Colonic mucosa (tissue), 4 donors: ENCODE measurements around the gene NAGS. TPM values are rescaled to one million over a fixed set of nuclear protein-coding genes. Genes with fewer than 3 reads are reported as not detected.
"Not testable (repeated sequence)": the region's sequence is repeated elsewhere in the genome, so short reads cannot be mapped to it uniquely, and the experiment has no call there.

Source experiments
- DNase-seq: peaks from one replicate; pipeline ENCODE4 v3.0.0-alpha.2; 2020
- H3K27ac ChIP-seq: fragments of 200-600 bp; one replicate; pipeline ENCODE4 v1.8.0; 2021
- H3K27me3 ChIP-seq: fragments of 200-600 bp; one replicate; pipeline ENCODE4 v1.8.0; 2021
- H3K36me3 ChIP-seq: fragments of 200-600 bp; one replicate; pipeline ENCODE4 v1.8.0; 2021
- H3K4me1 ChIP-seq: fragments of 200-600 bp; one replicate; pipeline ENCODE4 v1.8.0; 2021; ENCODE audit warnings: mild to moderate bottlenecking
- H3K4me3 ChIP-seq: fragments of 200-600 bp; one replicate; pipeline ENCODE4 v1.8.0; 2021
- H3K9ac ChIP-seq, 2 donors: one replicate each; pipeline ENCODE4 v1.7.0; 2013; ENCODE audit warnings: control low read depth in 2 of 2, low read depth in 2 of 2, low read length in 2 of 2
- H3K9me3 ChIP-seq: fragments of 200-600 bp; one replicate; pipeline ENCODE4 v1.8.0; 2021
- intact Hi-C: fragments of 100-400 bp; cut with DNase I; formaldehyde crosslinking; loops from one replicate; pipeline ENCODE4 v1.14.1; 2022
- total RNA-seq, 2 donors: library from RNA; stranded (reverse); fragmentation: NEBNext Ultra II Directional in 1 of 2; extraction: Animal tissue kit (Norgen Biotek cat#: 25700) in 1 of 2; gene quantifications; one replicate each; pipeline ENCODE4 v1.2.1, GENCODE V29; 2021
- TF ChIP-seq, protein P1 (sequence below): fragments of 200-600 bp; IDR thresholded peaks from one replicate; pipeline ENCODE4 v1.8.0; 2022; ENCODE audit warnings: antibody characterized with exemption, mild to moderate bottlenecking
- donor health status: healthy.
- donor health status: DM: no; HTN: no; CAD: no.
- donor health status: DM: no; HTN: no; CAD: no.

The NAGS gene
- total RNA-seq, 2 donors from 2014 or later, result 5.2 to 14.0 TPM

DNA sequence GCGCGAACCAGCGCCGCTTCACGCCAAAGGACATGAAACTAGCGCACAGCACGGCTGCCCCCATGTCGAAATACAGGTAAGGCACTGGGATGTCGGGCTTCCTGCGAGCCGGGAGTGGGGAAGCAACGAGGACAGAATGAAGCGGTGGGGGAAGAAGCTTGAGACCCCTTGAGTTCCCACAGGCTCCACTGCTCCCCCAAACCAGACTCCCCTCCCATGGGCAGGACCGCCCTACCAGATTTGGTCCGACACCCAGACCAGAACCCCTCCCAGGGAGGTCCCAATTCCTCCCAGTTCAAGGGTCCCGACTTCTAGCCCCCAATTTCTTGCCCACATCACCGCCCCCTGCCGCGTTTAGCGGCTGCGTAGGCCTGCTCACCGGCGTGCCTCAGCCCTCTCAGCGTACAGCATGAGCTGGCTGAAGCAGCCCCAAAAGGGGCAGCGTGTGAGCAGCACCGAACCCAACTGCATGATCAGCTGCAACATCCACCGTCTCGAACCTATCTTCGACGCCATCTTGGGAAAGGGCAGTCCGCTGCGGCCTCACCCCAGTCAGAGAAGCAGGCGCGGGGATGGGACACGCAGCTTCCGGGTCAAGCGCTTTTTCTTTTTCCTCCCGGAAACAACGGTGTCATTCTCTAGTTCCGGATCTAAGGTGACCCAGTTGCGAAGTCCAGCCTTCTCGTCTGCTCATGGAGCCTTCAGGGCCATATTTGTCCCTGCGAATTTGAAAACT is 10.2 kb downstream of the NAGS start, which contains the start of gene TMEM101:
Gene TMEM101 (minus strand): TSS at position 527 of the 736 bp plus-strand sequence. CDS start 11 bp downstream, at position 516.
- H3K36me3 ChIP-seq, result no peaks in the 10 kb centered on the region
- H3K27ac ChIP-seq, result peak within 1 kb of the TSS; percentile 8
- H3K4me3 ChIP-seq, result peak within 1 kb of the TSS; percentile 78
- TF ChIP-seq, protein P1, sequence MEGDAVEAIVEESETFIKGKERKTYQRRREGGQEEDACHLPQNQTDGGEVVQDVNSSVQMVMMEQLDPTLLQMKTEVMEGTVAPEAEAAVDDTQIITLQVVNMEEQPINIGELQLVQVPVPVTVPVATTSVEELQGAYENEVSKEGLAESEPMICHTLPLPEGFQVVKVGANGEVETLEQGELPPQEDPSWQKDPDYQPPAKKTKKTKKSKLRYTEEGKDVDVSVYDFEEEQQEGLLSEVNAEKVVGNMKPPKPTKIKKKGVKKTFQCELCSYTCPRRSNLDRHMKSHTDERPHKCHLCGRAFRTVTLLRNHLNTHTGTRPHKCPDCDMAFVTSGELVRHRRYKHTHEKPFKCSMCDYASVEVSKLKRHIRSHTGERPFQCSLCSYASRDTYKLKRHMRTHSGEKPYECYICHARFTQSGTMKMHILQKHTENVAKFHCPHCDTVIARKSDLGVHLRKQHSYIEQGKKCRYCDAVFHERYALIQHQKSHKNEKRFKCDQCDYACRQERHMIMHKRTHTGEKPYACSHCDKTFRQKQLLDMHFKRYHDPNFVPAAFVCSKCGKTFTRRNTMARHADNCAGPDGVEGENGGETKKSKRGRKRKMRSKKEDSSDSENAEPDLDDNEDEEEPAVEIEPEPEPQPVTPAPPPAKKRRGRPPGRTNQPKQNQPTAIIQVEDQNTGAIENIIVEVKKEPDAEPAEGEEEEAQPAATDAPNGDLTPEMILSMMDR, result no peak
- H3K27me3 ChIP-seq, result no peaks in the 10 kb centered on the region
- H3K9ac ChIP-seq, result peak within 1 kb of the TSS; percentile 82 to 93
- intact Hi-C loops, result no loop called here
- peak; percentile 92 for DNase-seq
- H3K9me3 ChIP-seq, result no peaks in the 10 kb centered on the region
- peaks cover 3% of the 10 kb centered on the region for H3K4me1 ChIP-seq

DNA sequence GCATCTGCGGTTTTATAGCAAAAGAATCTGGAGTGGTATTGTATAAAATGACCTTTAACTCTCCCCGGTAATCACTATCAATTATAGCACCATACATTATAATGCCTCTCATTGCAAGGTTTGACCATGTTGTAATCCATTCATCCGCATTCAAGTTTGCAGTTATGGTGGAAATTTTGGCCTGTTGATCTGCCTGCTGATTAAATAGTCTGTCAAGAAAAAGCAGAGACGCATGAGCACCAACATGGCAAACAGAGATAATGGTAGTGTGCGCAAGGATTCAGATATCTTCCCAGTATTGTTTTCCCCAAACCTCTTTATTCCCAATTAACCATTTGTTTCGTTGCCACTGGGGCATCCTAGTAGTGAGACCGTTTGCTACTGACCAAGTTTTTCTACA is 16.8 kb downstream of the NAGS start:
- H3K4me1 ChIP-seq, DNase-seq, H3K9me3 ChIP-seq, H3K9ac ChIP-seq, H3K36me3 ChIP-seq, H3K27me3 ChIP-seq, H3K4me3 ChIP-seq, intact Hi-C loops, H3K27ac ChIP-seq: not testable (repeated sequence)

DNA sequence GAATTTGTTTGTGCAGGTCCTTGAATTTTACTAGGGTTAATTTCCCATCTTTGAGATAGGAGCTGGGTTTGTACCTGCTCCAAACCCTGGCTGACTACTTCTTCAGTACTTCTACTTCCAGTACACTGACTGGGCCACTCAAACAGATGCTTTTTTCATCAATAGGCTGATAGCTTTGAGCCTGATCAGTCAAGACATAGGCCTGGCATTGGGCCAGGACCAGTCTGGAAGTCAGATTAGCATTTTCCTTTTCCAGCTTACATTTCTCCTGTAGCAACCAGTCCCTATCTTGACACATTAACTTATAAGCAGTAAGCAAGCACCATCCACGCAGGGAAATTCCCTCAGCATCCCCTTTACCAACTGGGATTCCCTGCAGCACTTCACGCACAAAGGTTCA is 17.8 kb downstream of the NAGS start:
- Histone ChIP-seq H3K27ac (no peak overlapping the region), H3K4me3 (no peak overlapping the region), H3K27me3 (no peaks in the 10 kb centered on the region), H3K4me1 (no peaks in the 10 kb centered on the region), H3K36me3 (no peaks in the 10 kb centered on the region), H3K9me3 (no peaks in the 10 kb centered on the region), H3K9ac (no peak overlapping the region)
- TF ChIP-seq, protein P1, result no peak
- no peak for DNase-seq
- intact Hi-C loops, result no loop called here

DNA sequence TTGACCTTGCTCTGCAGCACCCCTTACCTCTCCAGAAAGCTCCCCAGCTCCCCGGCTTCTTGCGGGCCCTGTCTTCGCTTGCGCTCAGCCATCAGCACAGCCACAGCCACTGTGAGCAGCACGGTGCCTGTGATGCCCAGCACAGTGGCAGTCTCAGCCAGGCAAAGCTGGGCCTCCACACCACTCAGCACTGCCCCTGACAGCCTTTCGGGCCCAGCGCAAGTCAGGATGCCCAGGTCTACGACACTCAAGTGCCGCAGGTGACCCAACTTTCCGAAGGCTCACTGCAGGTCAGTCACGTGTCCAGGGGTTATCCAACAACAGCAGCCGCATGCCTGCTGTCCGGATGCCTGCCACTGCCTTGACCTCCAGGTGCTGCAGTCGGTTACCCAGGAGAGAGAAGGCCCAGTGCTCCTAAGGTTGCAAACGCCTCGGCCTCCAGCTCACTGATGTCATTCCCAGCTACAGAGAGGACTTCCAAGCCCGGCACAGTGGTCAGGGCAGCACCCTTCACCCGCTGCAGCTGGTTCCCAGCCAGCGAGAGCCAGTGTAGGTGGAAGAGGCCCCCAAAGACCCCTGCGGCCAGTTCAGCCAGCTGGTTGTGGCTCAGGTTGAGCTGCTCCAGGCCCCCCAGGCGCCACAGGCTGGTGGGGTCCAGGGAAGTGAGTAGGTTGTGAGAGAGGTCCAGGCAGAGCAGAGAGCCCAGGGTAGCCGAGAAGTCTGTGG is 19.3 kb downstream of the NAGS start:
- no peak for DNase-seq
- Histone ChIP-seq H3K27me3 (no peaks in the 10 kb centered on the region), H3K27ac (no peak overlapping the region), H3K9ac (no peak overlapping the region), H3K9me3 (no peaks in the 10 kb centered on the region), H3K4me3 (no peak overlapping the region), H3K36me3 (no peaks in the 10 kb centered on the region), H3K4me1 (no peaks in the 10 kb centered on the region)
- intact Hi-C loops, result no loop called here
- TF ChIP-seq, protein P1, result no peak

DNA sequence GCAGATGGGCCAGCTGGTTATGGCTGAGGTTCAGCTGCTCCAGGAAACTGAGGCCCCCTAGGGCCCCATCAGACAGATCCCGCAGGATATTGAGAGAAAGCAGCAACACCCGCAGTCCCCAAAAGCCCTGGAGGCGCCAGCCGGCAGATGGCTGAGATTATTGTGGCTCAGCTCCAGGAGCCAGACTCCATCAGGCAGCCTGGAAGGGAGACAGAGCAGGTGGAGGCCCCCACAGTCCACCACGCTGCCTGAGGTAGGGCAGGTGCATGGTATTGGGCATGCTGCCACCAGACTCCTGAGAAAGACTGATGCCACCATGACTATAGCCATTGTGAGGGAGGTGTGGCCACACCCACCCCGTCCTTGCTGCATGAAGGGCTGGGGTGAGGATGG is 19.8 kb downstream of the NAGS start:
- intact Hi-C loops, result no loop called here
- Histone ChIP-seq H3K4me1 (no peaks in the 10 kb centered on the region), H3K36me3 (no peaks in the 10 kb centered on the region), H3K9me3 (no peaks in the 10 kb centered on the region), H3K4me3 (no peak overlapping the region), H3K27ac (no peak overlapping the region), H3K9ac (no peak overlapping the region), H3K27me3 (no peaks in the 10 kb centered on the region)
- no peak for DNase-seq
- TF ChIP-seq, protein P1, result no peak

DNA sequence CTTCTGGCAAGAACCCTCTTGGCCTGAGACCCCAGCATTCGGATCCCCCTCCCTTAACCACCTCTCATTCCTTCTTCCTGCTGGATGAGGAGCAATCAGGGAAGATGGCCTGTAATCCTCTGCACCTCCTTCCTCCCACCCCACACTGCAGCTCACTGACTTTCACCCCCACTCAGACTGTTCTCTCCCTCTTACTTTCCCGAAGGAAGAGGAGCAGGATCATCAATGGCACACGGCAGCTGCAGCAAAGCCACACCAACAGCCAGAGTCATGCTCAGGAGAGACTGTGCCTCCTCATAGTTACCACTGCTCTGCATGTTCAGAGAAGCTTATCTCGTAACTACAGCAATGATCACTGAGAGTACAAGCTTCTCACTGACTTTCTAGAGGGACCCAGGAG is 20.4 kb downstream of the NAGS start:
- no peak for DNase-seq
- no peaks in the 10 kb centered on the region for H3K27me3 ChIP-seq

More for the DNA sequence above, 20.4 kb downstream of the NAGS start:
- no peak overlapping the region for H3K9ac ChIP-seq
- H3K4me3 ChIP-seq, result no peak overlapping the region
- H3K36me3 ChIP-seq, result no peaks in the 10 kb centered on the region
- H3K4me1 ChIP-seq, result no peaks in the 10 kb centered on the region
- no peaks in the 10 kb centered on the region for H3K9me3 ChIP-seq
- no peak overlapping the region for H3K27ac ChIP-seq
- intact Hi-C loops, result no loop called here
- TF ChIP-seq, protein P1, result no peak
